IPS DF 6.9 (cell line): ENCODE results near the gene GET3.
A peak's percentile ranks its signal among the peaks of the same experiment; 100 is the strongest.
"Not testable (repeated sequence)": the region's sequence is repeated elsewhere in the genome, so short reads cannot be mapped to it uniquely, and the experiment has no call there.

ENCODE experiments used
- DNase-seq: peaks from one replicate; pipeline ENCODE4 v3.0.0-alpha.2; 2013; ENCODE audit warnings: low read depth, low spot score
- H3K27ac ChIP-seq: one replicate; pipeline ENCODE4 v1.5.1; 2013; ENCODE audit warnings: low read length, control low read depth
- H3K27me3 ChIP-seq: 2 replicates; pipeline ENCODE4 v1.6.1; 2013; ENCODE audit warnings: mild to moderate bottlenecking, low read length; ENCODE audit not compliant: control insufficient read depth, insufficient read depth
- H3K36me3 ChIP-seq: 2 replicates; pipeline ENCODE4 v1.6.1; 2013; ENCODE audit warnings: low read length; ENCODE audit not compliant: control insufficient read depth, insufficient read depth
- H3K4me1 ChIP-seq: 2 replicates; pipeline ENCODE4 v1.6.1; 2013; ENCODE audit warnings: low read length; ENCODE audit not compliant: control insufficient read depth, insufficient read depth
- H3K4me3 ChIP-seq: 2 replicates; pipeline ENCODE4 v1.5.1; 2013; ENCODE audit warnings: mild to moderate bottlenecking, low read length
- H3K9me3 ChIP-seq: 2 replicates; pipeline ENCODE4 v1.6.1; 2013; ENCODE audit warnings: low read length, inconsistent platforms; ENCODE audit not compliant: control insufficient read depth, insufficient read depth
- WGBS: extraction: QIAGEN DNeasy Blood & Tissue Kit; methylation state at CpG from one replicate; pipeline ENCODE4 v1.1.7; 2013; ENCODE audit warnings: mixed read lengths, missing lambda C conversion rate; ENCODE audit not compliant: insufficient read length, insufficient coverage; 5-methylcytosine and 5-hydroxymethylcytosine counted together

The GET3 gene

GRCh38 chr19:12736995-12737834 lies at the start of gene GET3:
TSS of gene GET3 (plus strand) at chr19:12737497. CDS start at chr19:12737506, 9 bp downstream.
- H3K4me3 ChIP-seq: peak within 1 kb of the TSS; percentile 75
- H3K4me1 ChIP-seq: no peaks in the 10 kb centered on the region; the same call in 1 of the 2 replicates
- H3K27me3 ChIP-seq: no peaks in the 10 kb centered on the region
- no peaks in the 10 kb centered on the region for H3K36me3 ChIP-seq
- H3K27ac ChIP-seq: no peak within 1 kb of the TSS
- WGBS: no CpG with 5 or more reads among the region's 29 CpGs
- peak; percentile 100 for DNase-seq
- H3K9me3 ChIP-seq: no peaks in the 10 kb centered on the region

- Histone ChIP-seq H3K4me3 (no peak overlapping the region), H3K4me1 (no peaks in the 10 kb centered on the region), H3K9me3 (no peaks in the 10 kb centered on the region), H3K27ac (no peak overlapping the region), H3K36me3 (no peaks in the 10 kb centered on the region), H3K27me3 (no peaks in the 10 kb centered on the region)
- no peak for DNase-seq
- no CpG with 5 or more reads among the region's 12 CpGs for WGBS
These were observed 48.3 kb upstream of the GET3 start for GRCh38 chr19:12689012-12689411.

DNA sequence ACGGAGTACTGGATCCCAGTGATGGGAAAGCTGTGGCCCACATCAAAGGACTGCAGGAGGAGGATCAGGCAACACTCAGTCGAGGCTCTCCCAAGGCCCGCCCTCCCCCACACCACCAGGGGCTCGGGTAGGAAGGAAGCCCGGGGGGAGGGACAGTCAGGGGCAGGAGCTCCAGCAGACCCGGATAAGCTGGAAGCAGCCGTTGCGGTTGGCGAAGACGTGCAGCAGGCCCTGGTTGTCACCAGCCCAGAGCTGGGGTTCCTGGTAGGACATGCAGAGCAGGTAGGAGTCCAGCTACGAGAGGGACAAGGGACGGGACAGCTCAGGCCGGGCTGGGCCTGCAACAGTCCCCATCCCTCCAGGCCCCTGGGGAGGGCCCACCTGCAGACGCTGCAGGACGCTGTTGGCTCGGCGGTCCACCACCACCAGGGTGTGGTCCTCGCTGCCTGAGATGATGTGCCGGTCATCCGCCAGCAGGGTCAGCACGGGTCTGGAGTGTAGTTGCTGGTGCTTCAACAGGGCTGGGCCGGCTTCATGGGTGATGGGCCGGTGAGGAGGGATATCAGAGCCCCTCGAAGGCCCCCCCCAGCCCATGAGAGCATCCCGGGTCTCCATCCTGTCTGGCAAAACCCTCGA lies 47.6 kb upstream of the GET3 start:
- WGBS: no CpG with 5 or more reads among the region's 26 CpGs
- Histone ChIP-seq H3K36me3 (no peaks in the 10 kb centered on the region), H3K9me3 (no peaks in the 10 kb centered on the region), H3K27me3 (no peaks in the 10 kb centered on the region), H3K4me3 (no peak overlapping the region), H3K27ac (no peak overlapping the region), H3K4me1 (no peaks in the 10 kb centered on the region)
- no peak for DNase-seq

DNA sequence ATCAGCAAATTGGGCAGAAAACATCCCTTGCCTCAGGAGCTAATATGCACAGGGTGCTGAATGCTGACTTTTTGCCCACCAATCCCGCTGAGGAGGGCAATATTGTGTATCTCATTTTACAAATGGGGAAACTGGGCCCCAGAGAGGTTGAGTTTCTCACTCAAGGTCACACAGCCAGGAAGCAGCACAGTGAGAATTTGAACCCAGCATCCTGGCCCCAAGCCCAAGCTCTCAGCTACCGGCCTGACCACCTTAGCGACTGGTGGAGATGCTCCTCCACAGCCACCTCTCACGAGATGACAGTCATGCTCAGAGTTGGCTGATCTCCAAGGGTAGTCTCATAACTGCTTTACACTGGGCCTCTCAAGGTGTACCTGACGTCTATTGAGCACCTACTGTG lies 44.3 kb upstream of the GET3 start:
- H3K27ac ChIP-seq: no peak overlapping the region
- no peak for DNase-seq
- H3K4me3 ChIP-seq: no peak overlapping the region
- H3K36me3 ChIP-seq: no peaks in the 10 kb centered on the region
- H3K9me3 ChIP-seq: no peaks in the 10 kb centered on the region
- no CpG with 5 or more reads among the region's 5 CpGs for WGBS
- H3K27me3 ChIP-seq: no peaks in the 10 kb centered on the region
- no peaks in the 10 kb centered on the region for H3K4me1 ChIP-seq

DNA sequence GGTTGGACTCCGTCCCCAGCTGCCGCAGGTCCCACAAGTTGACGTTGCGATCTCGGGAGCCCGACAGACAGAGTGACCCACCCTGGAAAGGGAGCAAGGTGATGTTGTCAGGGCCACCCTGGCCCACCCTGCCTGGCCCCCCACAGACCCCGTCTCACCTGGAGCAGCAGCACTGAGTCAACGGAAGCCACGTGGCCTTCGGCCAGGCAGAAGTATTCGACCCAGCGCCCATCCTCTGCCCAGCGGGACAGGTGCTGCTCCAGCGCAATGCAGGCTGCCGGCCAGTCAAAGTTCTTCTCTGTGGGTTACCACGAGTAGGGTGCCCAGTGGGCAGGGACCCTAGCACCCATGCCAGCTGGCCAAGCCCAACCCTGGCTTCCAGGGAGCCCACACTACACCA lies 42.7 kb upstream of the GET3 start:
- no CpG with 5 or more reads among the region's 16 CpGs for WGBS
- H3K4me3 ChIP-seq: no peak overlapping the region
- H3K27ac ChIP-seq: no peak overlapping the region
- no peak for DNase-seq
- H3K27me3 ChIP-seq: no peaks in the 10 kb centered on the region
- H3K4me1 ChIP-seq: no peaks in the 10 kb centered on the region
- no peaks in the 10 kb centered on the region for H3K36me3 ChIP-seq
- H3K9me3 ChIP-seq: no peaks in the 10 kb centered on the region

GRCh38 chr19:12695096-12695495 lies 42.2 kb upstream of the GET3 start:
- DNase-seq: no peak
- H3K9me3 ChIP-seq: no peaks in the 10 kb centered on the region
- no peak overlapping the region for H3K27ac ChIP-seq
- H3K36me3 ChIP-seq: peaks cover 2% of the 10 kb centered on the region; the same call in 1 of the 2 replicates
- no peak overlapping the region for H3K4me3 ChIP-seq
- no CpG with 5 or more reads among the region's 2 CpGs for WGBS
- no peaks in the 10 kb centered on the region for H3K27me3 ChIP-seq
- H3K4me1 ChIP-seq: no peaks in the 10 kb centered on the region

DNA sequence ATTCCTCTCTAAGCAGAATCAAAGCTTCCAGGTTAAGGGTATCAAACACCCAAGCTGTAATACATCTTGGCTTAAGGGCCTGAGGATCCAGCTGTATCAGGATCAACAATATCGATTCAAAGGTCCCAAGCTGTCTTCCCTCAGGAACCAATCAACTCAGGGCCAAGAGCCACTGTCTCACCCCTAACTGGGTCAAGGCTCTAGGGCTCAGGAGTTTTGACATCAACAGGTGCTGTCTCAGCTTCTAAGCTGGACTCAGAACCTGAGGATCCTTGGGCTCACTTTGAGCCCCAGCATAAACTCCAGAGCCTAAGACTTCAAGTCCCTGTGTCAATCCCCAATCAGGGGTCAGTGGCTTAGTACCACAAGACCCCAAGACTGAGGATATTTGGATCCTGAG lies 41.8 kb upstream of the GET3 start:
- Histone ChIP-seq H3K4me3 (no peak overlapping the region; the same call in 1 of the 2 replicates), H3K27ac (no peak overlapping the region), H3K9me3 (no peaks in the 10 kb centered on the region), H3K4me1 (no peaks in the 10 kb centered on the region), H3K27me3 (no peaks in the 10 kb centered on the region), H3K36me3 (peaks cover 6% of the 10 kb centered on the region; the same call in 1 of the 2 replicates)
- no CpG with 5 or more reads among the region's 1 CpG for WGBS
- no peak for DNase-seq

GRCh38 chr19:12695997-12696365 lies 41.3 kb upstream of the GET3 start:
- no peaks in the 10 kb centered on the region for H3K27me3 ChIP-seq
- H3K27ac ChIP-seq: no peak overlapping the region
- peaks cover 11% of the 10 kb centered on the region for H3K36me3 ChIP-seq
- H3K4me1 ChIP-seq: no peaks in the 10 kb centered on the region
- no peaks in the 10 kb centered on the region for H3K9me3 ChIP-seq
- DNase-seq: no peak
- no CpG with 5 or more reads among the region's 36 CpGs for WGBS
- peak overlapping the region; percentile 66 for H3K4me3 ChIP-seq

DNA sequence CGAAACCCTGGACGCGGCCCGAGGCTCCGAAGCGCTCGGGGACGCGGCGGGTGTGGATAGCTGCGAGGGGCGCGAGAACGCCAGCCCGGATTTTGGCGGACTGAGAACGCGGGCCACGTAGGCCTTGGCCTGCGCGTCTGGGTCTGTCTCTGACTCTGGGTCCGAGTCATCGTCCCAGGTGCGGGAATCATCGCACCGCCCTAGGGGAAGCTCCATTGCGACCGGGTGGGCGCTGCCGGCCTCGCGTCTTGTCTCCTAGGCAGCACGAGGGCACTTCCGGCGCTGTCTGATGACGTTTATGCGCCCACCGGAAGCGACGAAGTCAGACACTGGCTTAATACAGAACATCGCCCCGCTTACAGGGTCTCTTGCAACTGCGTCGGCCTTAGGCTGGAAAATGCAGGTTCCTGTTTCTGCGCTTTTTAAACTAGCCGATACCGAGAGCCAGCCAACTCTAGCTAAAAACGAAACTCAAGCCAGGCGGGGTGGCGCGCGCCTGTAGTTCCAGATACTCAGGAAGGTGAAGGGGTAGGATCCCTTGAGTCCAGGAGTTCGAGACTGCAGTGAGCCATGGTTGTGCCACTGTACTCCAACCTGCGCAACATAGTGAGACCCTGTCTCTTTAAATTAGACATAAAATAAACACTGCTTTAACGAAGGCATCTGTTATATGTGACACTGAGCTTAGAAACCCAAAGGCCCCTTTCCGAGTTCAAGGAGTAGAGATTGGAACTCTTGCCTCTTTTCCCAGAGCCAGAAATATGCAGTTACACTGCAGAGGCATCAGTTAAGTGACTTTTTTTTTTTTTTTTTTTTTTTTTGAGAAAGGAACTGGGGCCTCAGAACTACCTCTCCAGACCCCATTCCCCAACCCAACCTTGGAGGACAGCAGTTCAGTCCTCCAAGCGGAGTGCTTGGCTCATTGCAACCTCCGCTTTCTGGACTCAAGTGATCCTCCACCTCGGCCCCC lies 40.6 kb upstream of the GET3 start, which contains the start of gene FBXW9:
Gene FBXW9, minus strand, starts transcription at position 266 of the 970 bp plus-strand sequence. Its CDS starts 50 bp downstream, at position 216.
- Histone ChIP-seq H3K27ac (no peak within 1 kb of the TSS), H3K4me1 (no peaks in the 10 kb centered on the region), H3K4me3 (peak within 1 kb of the TSS; percentile 66), H3K27me3 (no peaks in the 10 kb centered on the region), H3K36me3 (peaks cover 17% of the 10 kb centered on the region), H3K9me3 (no peaks in the 10 kb centered on the region)
- peak; percentile 93 for DNase-seq
- WGBS: no CpG with 5 or more reads among the region's 59 CpGs

- DNase-seq, H3K4me1 ChIP-seq, H3K27ac ChIP-seq, H3K4me3 ChIP-seq, H3K9me3 ChIP-seq, H3K27me3 ChIP-seq: not testable (repeated sequence)
- WGBS: no CpG with 5 or more reads among the region's 22 CpGs
- H3K36me3 ChIP-seq: peaks cover 22% of the 10 kb centered on the region
These were observed 39.9 kb upstream of the GET3 start for GRCh38 chr19:12697425-12697824.
